WI38 (cell line): Measurements from ENCODE around the gene SFXN1.

Experiments used
- H3K4me3 ChIP-seq: 2 replicates; pipeline ENCODE4 v1.5.1; 2011; ENCODE audit warnings: low read depth, mild to moderate bottlenecking, control low read depth, low read length
- CTCF ChIP-seq: IDR thresholded peaks from 2 replicates; pipeline ENCODE4 v1.5.1; 2012; ENCODE audit warnings: low read depth, mild to moderate bottlenecking, control low read depth, low read length

The SFXN1 gene

GRCh38 chr5:175478384-175479124 is at the start of gene SFXN1:
SFXN1 (plus strand) TSS chr5:175478560; CDS start chr5:175492104, 13,544 bp downstream.
- no peak for TF ChIP-seq CTCF
- peak within 1 kb of the TSS; percentile 93 for H3K4me3 ChIP-seq

- H3K4me3 ChIP-seq, result no peak overlapping the region
- TF ChIP-seq CTCF, result no peak
Measured at GRCh38 chr5:175434800-175435199, 43.6 kb upstream of the SFXN1 start.

- no peak for TF ChIP-seq CTCF
- no peak overlapping the region for H3K4me3 ChIP-seq
Measured at GRCh38 chr5:175436359-175436758, 42.0 kb upstream of the SFXN1 start.

GRCh38 chr5:175438234-175438857 is 40.0 kb upstream of the SFXN1 start:
- no peak overlapping the region for H3K4me3 ChIP-seq
- TF ChIP-seq CTCF, result no peak

- TF ChIP-seq CTCF, result no peak
- peak overlapping the region; percentile 45; the same call in 1 of the 2 replicates for H3K4me3 ChIP-seq
Measured at GRCh38 chr5:175443514-175444059, 34.8 kb upstream of the SFXN1 start.

GRCh38 chr5:175444060-175444904 is 34.1 kb upstream of the SFXN1 start, which contains the start of gene DRD1:
DRD1 (minus strand) TSS chr5:175444182; CDS start chr5:175443099, 1,083 bp downstream.
- peak within 1 kb of the TSS; percentile 45 for H3K4me3 ChIP-seq
- TF ChIP-seq CTCF, result peak; percentile 69
